HG03045 (cell line): Measurements from ENCODE around the gene ATAD3C.
"Not testable (repeated sequence)": the region's sequence is repeated elsewhere in the genome, so short reads cannot be mapped to it uniquely, and the experiment has no call there.

Experiments used
- ATAC-seq: cut with Tn5 transposase; IDR thresholded peaks from one replicate; pipeline ENCODE4 v1.9.1; 2021; ENCODE audit warnings: mild to moderate bottlenecking, moderate library complexity; ENCODE audit not compliant: unreplicated experiment

Gene ATAD3C

DNA sequence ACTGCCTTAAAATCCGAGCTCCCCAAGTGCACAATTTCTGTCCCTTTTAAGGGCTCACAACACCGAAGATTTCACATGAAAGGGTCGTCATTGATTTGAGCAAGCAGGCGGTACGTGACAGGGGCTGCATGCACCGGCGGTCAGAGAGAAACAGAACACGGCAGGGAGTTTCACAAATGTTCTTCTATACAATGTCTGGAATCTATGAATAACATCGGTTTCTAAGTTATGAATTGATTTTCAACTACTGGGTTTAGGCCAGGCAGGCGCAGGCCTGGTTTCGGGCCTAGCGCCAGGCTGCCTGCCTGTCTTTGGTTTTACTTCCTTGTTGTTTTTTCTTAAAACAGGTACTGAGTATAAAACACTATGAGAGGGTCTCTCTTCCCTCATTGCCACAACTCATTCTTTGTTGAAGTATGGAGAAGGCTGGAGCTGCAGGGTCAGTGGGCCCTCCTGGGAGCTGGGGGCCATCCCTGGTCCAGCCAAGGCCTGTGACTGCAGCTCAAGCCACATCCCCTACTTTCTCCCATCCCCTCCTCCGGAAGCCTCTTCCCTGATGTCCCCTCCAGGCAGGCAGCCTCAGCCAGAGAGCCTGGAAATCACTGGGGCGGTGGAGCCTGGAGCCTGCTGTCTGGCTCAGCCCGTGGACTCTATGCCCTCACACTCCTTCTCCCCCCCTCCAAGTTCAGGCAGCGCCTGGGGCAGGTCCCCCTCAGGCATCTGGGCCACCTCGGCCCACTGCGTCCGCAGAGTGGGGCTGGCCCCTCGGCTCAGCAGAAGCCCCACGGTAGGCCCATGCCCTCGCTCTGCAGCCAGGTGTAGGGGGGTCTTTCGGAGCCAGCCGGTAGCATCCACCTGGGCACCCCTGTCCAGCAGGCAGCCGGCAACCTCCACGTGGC lies 30.8 kb upstream of the ATAD3C start:
- ATAC-seq = no peak

- no peak for ATAC-seq
Measured at GRCh38 chr1:1419363-1419812, 30.1 kb upstream of the ATAD3C start.

GRCh38 chr1:1419813-1420653 lies 29.5 kb upstream of the ATAD3C start:
- no peak for ATAC-seq

DNA sequence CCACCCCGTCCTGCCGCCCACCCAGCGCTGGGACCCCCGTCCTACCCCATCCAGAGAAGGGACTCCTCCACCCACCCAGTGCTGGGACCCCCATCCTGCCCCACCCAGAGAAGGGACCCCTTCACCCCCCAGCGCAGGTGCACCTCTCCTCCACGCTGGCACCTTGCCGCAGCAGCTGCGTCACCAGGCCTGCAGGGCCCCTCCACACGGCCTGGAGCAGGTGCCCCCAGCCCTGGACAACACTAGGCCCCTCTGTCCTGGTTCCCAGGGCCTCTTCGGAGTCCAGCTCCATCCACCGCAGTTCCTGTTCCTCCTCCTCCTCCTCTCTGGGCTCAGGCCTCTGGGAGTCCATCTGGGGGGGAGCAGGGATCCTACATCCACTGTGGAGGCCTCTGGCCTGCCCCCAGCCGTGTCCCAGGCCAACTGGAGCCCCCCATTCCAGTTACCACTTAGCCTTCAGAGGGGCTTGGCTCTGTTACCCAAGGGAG lies 28.8 kb upstream of the ATAD3C start:
- ATAC-seq = no peak

GRCh38 chr1:1421147-1421906 lies 28.2 kb upstream of the ATAD3C start, which contains the start of gene ANKRD65:
ANKRD65 (minus strand) TSS chr1:1421276; CDS start chr1:1421005, 271 bp downstream.
- no peak for ATAC-seq

DNA sequence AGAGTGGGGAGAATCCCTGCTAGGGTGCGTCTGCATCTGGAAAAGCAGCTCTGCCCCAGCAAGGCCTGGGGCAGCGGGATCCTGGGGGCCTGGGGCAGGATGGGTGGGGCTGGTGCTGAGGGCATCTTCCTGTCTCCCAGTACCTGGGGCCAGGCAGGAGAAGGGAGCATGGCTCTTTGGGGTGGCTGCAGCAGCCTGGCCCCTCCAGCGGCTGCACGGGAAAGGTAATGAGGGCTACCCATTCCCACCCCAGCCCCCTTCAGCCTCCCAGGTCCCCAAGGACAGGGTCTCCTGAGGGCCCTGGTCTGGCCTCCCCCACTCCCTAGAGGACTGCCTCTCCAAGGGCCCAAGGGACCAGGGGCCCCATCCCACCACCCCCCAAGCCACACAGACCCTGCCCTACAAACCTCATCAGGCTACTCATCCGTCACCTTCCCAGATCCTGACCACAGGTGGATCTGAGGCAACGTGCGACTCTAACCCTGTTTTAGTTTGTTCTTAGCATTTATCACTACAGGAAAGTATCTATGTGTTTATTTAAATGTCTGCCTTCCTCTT lies 27.5 kb upstream of the ATAD3C start:
- ATAC-seq = no peak

DNA sequence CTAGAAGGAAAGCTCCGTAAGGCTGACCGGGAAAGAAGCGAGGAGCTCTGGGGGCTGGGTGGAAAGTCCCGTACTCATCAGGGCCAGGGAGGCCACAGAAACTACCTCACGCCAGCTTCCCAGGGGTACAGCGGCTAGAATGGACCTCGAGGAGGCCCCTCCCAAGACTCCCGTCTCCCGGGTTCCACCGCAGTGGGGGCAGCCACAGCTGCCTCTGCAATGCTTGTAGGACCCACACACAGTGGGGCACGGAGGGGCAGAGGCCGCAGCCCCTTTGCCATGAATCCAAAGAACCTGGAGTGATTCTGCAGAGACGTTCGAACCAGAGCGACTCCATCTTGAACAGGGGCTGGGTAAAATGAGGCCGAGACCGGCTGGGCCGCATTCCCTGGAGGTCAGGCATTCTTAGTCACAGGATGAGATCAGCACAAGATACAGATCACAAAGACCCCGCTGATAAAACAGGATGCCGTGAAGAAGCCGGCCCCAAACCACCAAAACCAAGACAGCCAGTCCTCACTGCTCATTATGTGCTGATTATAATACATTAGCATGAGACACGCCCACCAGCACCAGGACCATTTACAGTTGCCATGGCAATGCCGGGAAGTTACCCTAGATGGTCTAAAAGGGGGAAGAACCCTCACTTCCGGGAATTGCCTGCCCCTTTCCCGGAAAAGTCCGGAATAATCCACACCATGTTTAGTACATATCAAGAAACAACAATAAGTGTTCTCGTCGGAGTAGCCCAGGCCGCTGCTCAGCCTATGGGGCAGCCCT lies 26.8 kb upstream of the ATAD3C start:
- no peak for ATAC-seq

- ATAC-seq = no peak
Measured at GRCh38 chr1:1423245-1423597, 26.3 kb upstream of the ATAD3C start.

- ATAC-seq = no peak
Measured at GRCh38 chr1:1424707-1425106, 24.8 kb upstream of the ATAD3C start.

DNA sequence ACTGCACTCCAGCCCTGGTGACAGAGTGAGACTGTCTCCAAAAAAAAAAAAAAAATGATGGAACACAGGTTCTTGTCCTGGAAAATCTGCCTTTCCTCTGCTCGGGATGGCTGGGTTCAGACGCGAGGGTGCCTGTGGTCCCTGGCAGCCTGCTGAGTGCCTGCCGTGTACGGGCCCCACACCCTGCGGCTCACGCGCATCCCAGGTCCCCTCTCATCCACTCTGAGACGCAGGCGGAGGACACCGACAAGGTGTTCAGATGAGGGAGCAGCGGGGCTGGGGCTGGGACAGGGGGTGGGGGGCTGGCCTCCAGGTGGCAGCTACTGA lies 24.1 kb upstream of the ATAD3C start:
- ATAC-seq = no peak

DNA sequence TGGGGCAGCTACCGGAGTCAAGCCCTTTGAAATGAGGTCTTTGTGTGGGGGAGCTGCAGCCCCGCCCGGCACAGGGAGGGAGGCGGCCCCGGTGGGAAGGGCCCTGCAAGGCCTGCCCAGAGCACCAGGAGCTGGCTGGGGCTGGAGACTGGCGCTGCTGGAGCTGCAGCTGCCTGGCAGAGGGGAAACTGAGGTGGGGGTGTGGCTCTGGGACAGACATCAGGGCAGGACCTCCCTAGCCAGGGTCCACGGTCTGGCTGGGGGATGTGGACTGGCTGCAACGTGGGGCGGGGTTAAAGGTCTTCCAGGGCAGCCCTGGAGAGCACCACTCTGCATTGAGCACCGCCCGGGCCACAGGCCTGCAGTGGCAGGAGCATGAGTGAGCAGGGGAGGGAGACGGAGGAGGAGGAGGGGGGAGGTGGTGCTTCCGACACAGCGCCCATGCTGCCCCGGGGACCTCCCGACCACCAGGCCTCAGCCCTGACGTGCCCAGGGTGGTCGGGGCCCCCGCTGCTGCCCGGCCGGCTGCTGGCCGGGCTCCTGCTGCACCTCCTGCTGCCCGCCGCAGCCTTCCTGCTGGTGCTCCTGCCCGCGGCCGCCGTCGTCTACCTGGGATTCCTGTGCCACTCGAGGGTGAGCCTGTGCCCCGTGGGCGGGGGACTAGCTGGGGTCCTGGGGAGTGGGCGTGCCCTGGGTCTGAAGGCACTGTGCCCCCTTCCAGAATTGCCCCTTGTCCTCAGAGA lies 23.6 kb upstream of the ATAD3C start:
- ATAC-seq = no peak

DNA sequence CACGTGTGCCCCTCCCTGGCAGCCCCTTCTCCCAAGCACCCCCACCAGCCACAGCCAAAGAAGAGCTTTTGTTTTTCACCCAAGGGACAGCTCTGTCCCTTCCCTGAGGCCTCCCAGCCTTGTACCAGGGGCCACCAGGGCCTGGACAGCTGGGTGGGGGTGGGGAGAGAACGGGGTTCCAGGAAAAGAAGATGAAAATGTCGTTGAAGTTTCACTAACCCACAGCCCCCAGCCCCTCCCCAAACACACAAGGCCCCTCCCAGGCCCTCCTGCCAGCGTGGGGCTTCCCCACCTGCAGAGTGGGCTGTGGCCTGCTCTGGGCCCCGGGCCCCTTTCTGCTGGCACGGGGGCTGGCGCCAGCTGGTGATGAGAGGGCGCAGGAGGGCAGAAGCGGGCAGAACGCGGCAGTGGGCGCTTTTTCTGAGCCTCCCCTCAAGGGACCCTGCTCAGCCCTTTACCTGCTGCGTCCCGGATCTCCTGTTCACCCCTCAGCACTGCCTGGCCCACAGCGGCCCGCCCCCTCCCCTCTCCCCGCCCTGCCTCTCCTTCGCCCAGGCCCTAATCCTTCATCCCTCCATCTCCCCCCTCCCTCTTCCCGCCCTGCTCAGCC lies 22.9 kb upstream of the ATAD3C start:
- ATAC-seq = no peak

GRCh38 chr1:1427106-1427819 lies 22.2 kb upstream of the ATAD3C start:
- no peak for ATAC-seq

DNA sequence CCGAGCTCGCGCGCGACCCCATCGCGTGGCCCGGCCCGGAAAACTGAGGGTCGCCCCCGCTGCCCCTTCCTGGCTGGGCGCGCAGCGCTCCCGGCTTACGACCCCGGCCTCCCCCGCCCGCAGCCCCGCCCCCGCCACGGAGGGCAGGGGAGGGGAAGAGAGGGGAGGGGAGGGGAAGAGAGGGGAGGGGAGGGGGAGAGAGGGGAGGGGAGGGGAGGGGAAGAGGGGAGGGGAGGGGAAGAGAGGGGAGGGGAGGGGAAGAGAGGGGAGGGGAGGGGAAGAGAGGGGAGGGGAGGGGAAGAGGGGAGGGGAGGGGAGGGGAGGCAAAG lies 21.7 kb upstream of the ATAD3C start:
- no peak for ATAC-seq

DNA sequence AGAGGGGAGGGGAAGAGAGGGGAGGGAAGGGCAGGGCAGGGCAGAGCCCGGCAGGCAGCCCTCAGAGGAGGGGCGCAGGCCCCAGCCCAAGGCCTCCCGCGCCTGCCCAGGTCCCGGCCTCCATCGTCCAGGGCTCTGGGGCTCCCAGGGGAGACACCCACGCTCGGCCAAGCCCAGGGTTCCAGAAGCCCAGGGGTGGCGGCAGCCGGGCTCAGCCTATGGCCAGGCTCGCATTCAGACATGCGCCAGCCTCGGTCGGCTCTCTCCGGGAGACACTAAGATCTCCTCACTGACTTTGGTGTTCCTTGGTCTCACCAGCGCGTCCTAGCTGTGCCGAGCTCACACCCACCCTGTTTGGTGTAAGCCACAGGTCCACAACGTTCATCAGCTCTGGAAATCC lies 21.3 kb upstream of the ATAD3C start:
- no peak for ATAC-seq

DNA sequence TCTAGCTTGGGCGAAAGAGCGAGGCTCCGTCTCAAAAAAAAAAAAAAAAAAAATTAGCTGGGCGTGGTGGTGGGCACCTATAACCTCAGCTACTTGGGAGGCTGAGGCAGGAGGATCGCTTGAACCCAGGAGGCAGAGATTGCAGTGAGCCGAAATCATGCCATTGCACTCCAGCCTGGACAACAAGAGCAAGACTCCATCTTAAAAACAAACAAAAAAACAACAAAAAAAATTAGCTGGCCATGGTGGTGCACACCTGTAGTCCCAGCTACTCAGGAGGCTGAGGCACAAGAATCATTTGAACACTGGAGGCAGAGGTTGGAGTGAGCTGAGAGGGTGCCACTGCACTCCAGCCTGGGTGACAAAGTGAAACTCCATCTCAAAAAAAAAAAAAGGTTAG lies 20.5 kb upstream of the ATAD3C start:
- ATAC-seq = not testable (repeated sequence)

DNA sequence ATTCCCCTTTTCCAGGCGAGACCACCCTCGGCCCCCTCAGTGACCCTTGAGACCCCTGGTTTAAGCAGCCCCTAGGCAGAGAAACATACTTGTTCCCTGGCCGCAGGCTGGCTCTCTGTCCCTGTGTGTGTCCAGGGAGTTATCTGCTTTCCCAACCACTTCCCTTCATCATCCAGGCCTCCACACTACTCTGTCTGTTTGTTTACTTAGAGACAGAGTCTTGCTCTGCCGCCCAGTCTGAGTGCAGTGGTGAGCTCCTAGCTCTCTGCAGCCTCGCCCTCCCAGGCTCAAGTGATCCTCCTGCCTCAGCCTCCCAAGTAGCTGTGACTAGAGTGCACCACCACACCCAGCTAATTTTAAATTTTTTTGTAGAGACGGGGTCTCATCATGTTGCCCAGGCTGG lies 19.8 kb upstream of the ATAD3C start:
- no peak for ATAC-seq
